Hepatocyte (in vitro differentiated cells): ENCODE data around the gene TRABD. TPM values are rescaled to one million over a fixed set of nuclear protein-coding genes. Genes with fewer than 3 reads are reported as not detected.

Experiments
- DNase-seq: peaks from one replicate; pipeline ENCODE4 v3.0.0-alpha.2; 2016; ENCODE audit warnings: low spot score
- H2AFZ ChIP-seq: fragments of 200-600 bp; sonication (generic); 2 replicates; pipeline ENCODE4 v1.6.0; 2016; ENCODE audit warnings: antibody characterized with exemption, mild to moderate bottlenecking
- H3K27ac ChIP-seq: fragments of 200-600 bp; sonication (generic); 2 replicates; pipeline ENCODE4 v1.5.1; 2016; ENCODE audit warnings: mild to moderate bottlenecking
- H3K27me3 ChIP-seq: fragments of 200-600 bp; sonication (generic); 2 replicates; pipeline ENCODE4 v1.6.1; 2016
- H3K36me3 ChIP-seq: fragments of 200-600 bp; sonication (generic); replicated peaks from 2 replicates; pipeline ENCODE4 v1.5.1; 2016; ENCODE audit warnings: low read depth; ENCODE audit not compliant: insufficient read depth
- H3K4me1 ChIP-seq: fragments of 200-600 bp; sonication (generic); 2 replicates; pipeline ENCODE4 v1.5.1; 2016; ENCODE audit warnings: mild to moderate bottlenecking, moderate library complexity; ENCODE audit not compliant: insufficient read depth
- H3K4me2 ChIP-seq: fragments of 200-600 bp; sonication (generic); 2 replicates; pipeline ENCODE4 v1.6.0; 2016
- H3K4me3 ChIP-seq: fragments of 200-600 bp; sonication (generic); 2 replicates; pipeline ENCODE4 v1.5.1; 2016; ENCODE audit warnings: mild to moderate bottlenecking
- H3K79me2 ChIP-seq: fragments of 200-600 bp; sonication (generic); 2 replicates; pipeline ENCODE4 v1.6.0; 2017; ENCODE audit warnings: mild to moderate bottlenecking
- H3K9me2 ChIP-seq: fragments of 200-600 bp; sonication (generic); replicated peaks from 2 replicates; pipeline ENCODE4 v1.6.0; 2017; ENCODE audit warnings: mild to moderate bottlenecking; ENCODE audit not compliant: insufficient read depth
- H3K9me3 ChIP-seq: fragments of 200-600 bp; sonication (generic); 2 replicates; pipeline ENCODE4 v1.5.1; 2016; ENCODE audit warnings: low read depth, mild to moderate bottlenecking
- H4K20me1 ChIP-seq: fragments of 200-600 bp; sonication (generic); 2 replicates; pipeline ENCODE4 v1.6.0; 2016; ENCODE audit warnings: mild to moderate bottlenecking; ENCODE audit not compliant: insufficient read depth, poor library complexity, severe bottlenecking
- CTCF ChIP-seq: fragments of 200-600 bp; sonication (generic); IDR thresholded peaks from 2 replicates; pipeline ENCODE4 v1.5.1; 2016; ENCODE audit warnings: antibody characterized with exemption, mild to moderate bottlenecking; ENCODE audit not compliant: poor library complexity
- EZH2 ChIP-seq: fragments of 200-600 bp; sonication (generic); IDR thresholded peaks from 2 replicates; pipeline ENCODE4 v1.6.1; 2016; ENCODE audit warnings: antibody characterized with exemption, mild to moderate bottlenecking, borderline replicate concordance
- EZH2phosphoT487 ChIP-seq: fragments of 200-600 bp; sonication (generic); IDR thresholded peaks from one replicate; pipeline ENCODE4 v1.6.1; 2018; ENCODE audit warnings: antibody characterized with exemption, mild to moderate bottlenecking, low read depth, moderate library complexity; ENCODE audit not compliant: unreplicated experiment, severe bottlenecking
- WGBS: methylation state at CpG from one replicate; pipeline ENCODE4 v1.1.6; 2016; ENCODE audit warnings: low lambda C conversion rate; ENCODE audit errors: missing lambda C conversion rate; 5-methylcytosine and 5-hydroxymethylcytosine counted together
- polyA plus RNA-seq: library from polyadenylated mRNA; unstranded; fragments of >200 nt; fragmentation: Nextera tagmentation; extraction: Ambion mirVana; gene quantifications from 2 replicates; pipeline ENCODE4 v1.2.1, GENCODE V29; 2016
- total RNA-seq: library from RNA; depleted of rRNA; stranded (reverse); fragments of >200 nt; gene quantifications from 2 replicates; pipeline ENCODE4 v1.2.3, GENCODE V29; 2014

TRABD gene
- total and polyA plus RNA-seq, 2 experiments from 2014 or later = 25.9 to 62.3 TPM

- Histone ChIP-seq H3K36me3 (no peaks in the 10 kb centered on the region), H3K27ac (no peak overlapping the region), H2AFZ (no peak overlapping the region), H3K9me3 (no peaks in the 10 kb centered on the region), H3K4me3 (no peak overlapping the region), H3K9me2 (no peaks in the 10 kb centered on the region), H3K4me1 (no peaks in the 10 kb centered on the region), H3K4me2 (no peak overlapping the region), H4K20me1 (no peaks in the 10 kb centered on the region), H3K27me3 (no peaks in the 10 kb centered on the region), H3K79me2 (no peaks in the 10 kb centered on the region)
- TF ChIP-seq CTCF (no peak), EZH2phosphoT487 (no peak), EZH2 (no peak)
- DNase-seq = no peak
- WGBS = 96% methylated on average over 16 of the region's 16 CpGs
Observed at GRCh38 chr22:50224071-50224470, 38.4 kb downstream of the TRABD start.

- WGBS = 94% methylated on average over 20 of the region's 24 CpGs
- DNase-seq = no peak
- Histone ChIP-seq H3K27ac (no peak overlapping the region), H3K36me3 (no peaks in the 10 kb centered on the region), H3K4me1 (no peaks in the 10 kb centered on the region), H3K9me2 (no peaks in the 10 kb centered on the region), H2AFZ (no peak overlapping the region), H3K4me2 (no peak overlapping the region), H4K20me1 (no peaks in the 10 kb centered on the region), H3K79me2 (no peaks in the 10 kb centered on the region), H3K9me3 (no peaks in the 10 kb centered on the region), H3K27me3 (no peaks in the 10 kb centered on the region), H3K4me3 (no peak overlapping the region)
- no peak for TF ChIP-seq CTCF
- no peak for TF ChIP-seq EZH2phosphoT487
- no peak for TF ChIP-seq EZH2
Observed at GRCh38 chr22:50225200-50225969, 39.7 kb downstream of the TRABD start.

GRCh38 chr22:50226063-50226874 is 40.6 kb downstream of the TRABD start:
- no peaks in the 10 kb centered on the region for H3K36me3 ChIP-seq

More at GRCh38 chr22:50226063-50226874, 40.6 kb downstream of the TRABD start:
- TF ChIP-seq CTCF (no peak), EZH2 (no peak), EZH2phosphoT487 (no peak)
- Histone ChIP-seq H3K79me2 (no peaks in the 10 kb centered on the region), H3K9me2 (no peaks in the 10 kb centered on the region), H2AFZ (no peak overlapping the region), H3K9me3 (no peaks in the 10 kb centered on the region), H3K27ac (no peak overlapping the region), H3K27me3 (no peaks in the 10 kb centered on the region), H3K4me1 (no peaks in the 10 kb centered on the region), H3K4me3 (no peak overlapping the region), H3K4me2 (no peak overlapping the region), H4K20me1 (no peaks in the 10 kb centered on the region)
- DNase-seq = no peak
- 96% methylated on average over 27 of the region's 31 CpGs for WGBS
